Osteocyte (in vitro differentiated cells): Measurements from ENCODE around the gene MED26. TPM values are rescaled to one million over a fixed set of nuclear protein-coding genes. Genes with fewer than 3 reads are reported as not detected.

Experiments used
- DNase-seq: peaks from one replicate; pipeline ENCODE4 v3.0.0; 2021; ENCODE audit warnings: mixed read lengths; ENCODE audit not compliant: unreplicated experiment; ENCODE audit errors: extremely low spot score
- H3K27ac Mint-ChIP-seq: one replicate; pipeline ENCODE4 v1.8.0; 2021; ENCODE audit warnings: mild to moderate bottlenecking, mixed read lengths; ENCODE audit not compliant: unreplicated experiment
- H3K27me3 Mint-ChIP-seq: one replicate; pipeline ENCODE4 v1.8.0; 2021; ENCODE audit warnings: mixed read lengths; ENCODE audit not compliant: unreplicated experiment
- H3K36me3 Mint-ChIP-seq: one replicate; pipeline ENCODE4 v1.8.0; 2021; ENCODE audit warnings: mixed read lengths; ENCODE audit not compliant: unreplicated experiment
- H3K4me1 Mint-ChIP-seq: one replicate; pipeline ENCODE4 v1.8.0; 2021; ENCODE audit warnings: mixed read lengths; ENCODE audit not compliant: unreplicated experiment
- H3K4me3 Mint-ChIP-seq: one replicate; pipeline ENCODE4 v1.8.0; 2021; ENCODE audit warnings: mild to moderate bottlenecking, moderate library complexity, mixed read lengths; ENCODE audit not compliant: unreplicated experiment
- H3K9me3 Mint-ChIP-seq: one replicate; pipeline ENCODE4 v1.8.0; 2021; ENCODE audit warnings: mixed read lengths; ENCODE audit not compliant: unreplicated experiment
- CTCF ChIP-seq: fragments of 200-600 bp; sonication (generic); IDR thresholded peaks from 2 replicates; pipeline ENCODE4 v1.5.0; 2021; ENCODE audit warnings: antibody characterized with exemption, mild to moderate bottlenecking, moderate library complexity
- total RNA-seq: library from RNA; stranded (reverse); gene quantifications from 2 replicates; pipeline ENCODE4 v1.2.1, GENCODE V29; 2021

MED26 gene
- total RNA-seq, 1 donor from 2014 or later, result 9.5 TPM

- no peaks in the 10 kb centered on the region for H3K27me3 Mint-ChIP-seq
- peaks cover 25% of the 10 kb centered on the region for H3K4me1 Mint-ChIP-seq
- no peak overlapping the region for H3K27ac Mint-ChIP-seq
- no peak overlapping the region for H3K4me3 Mint-ChIP-seq
- no peak for DNase-seq
- H3K9me3 Mint-ChIP-seq, result no peaks in the 10 kb centered on the region
- TF ChIP-seq CTCF, result no peak
- H3K36me3 Mint-ChIP-seq, result peaks cover 32% of the 10 kb centered on the region
These were observed 61.3 kb downstream of the MED26 start for GRCh38 chr19:16566702-16567101.

GRCh38 chr19:16566161-16566560 lies 61.8 kb downstream of the MED26 start:
- peaks cover 20% of the 10 kb centered on the region for H3K4me1 Mint-ChIP-seq
- peaks cover 35% of the 10 kb centered on the region for H3K36me3 Mint-ChIP-seq
- no peak for DNase-seq
- no peak overlapping the region for H3K27ac Mint-ChIP-seq
- H3K9me3 Mint-ChIP-seq, result no peaks in the 10 kb centered on the region
- H3K4me3 Mint-ChIP-seq, result no peak overlapping the region
- H3K27me3 Mint-ChIP-seq, result no peaks in the 10 kb centered on the region
- no peak for TF ChIP-seq CTCF

GRCh38 chr19:16564842-16565241 lies 63.2 kb downstream of the MED26 start:
- no peaks in the 10 kb centered on the region for H3K27me3 Mint-ChIP-seq
- H3K9me3 Mint-ChIP-seq, result no peaks in the 10 kb centered on the region
- H3K36me3 Mint-ChIP-seq, result peaks cover 40% of the 10 kb centered on the region
- H3K27ac Mint-ChIP-seq, result no peak overlapping the region
- no peak for DNase-seq
- H3K4me1 Mint-ChIP-seq, result peaks cover 9% of the 10 kb centered on the region
- H3K4me3 Mint-ChIP-seq, result no peak overlapping the region
- no peak for TF ChIP-seq CTCF

GRCh38 chr19:16562608-16563025 lies 65.4 kb downstream of the MED26 start:
- Mint-ChIP-seq H3K4me1 (no peaks in the 10 kb centered on the region), H3K36me3 (peaks cover 42% of the 10 kb centered on the region), H3K27me3 (no peaks in the 10 kb centered on the region), H3K9me3 (no peaks in the 10 kb centered on the region), H3K27ac (no peak overlapping the region), H3K4me3 (no peak overlapping the region)
- no peak for DNase-seq
- TF ChIP-seq CTCF, result no peak

GRCh38 chr19:16561382-16561781 lies 66.6 kb downstream of the MED26 start:
- Mint-ChIP-seq H3K4me1 (no peaks in the 10 kb centered on the region), H3K9me3 (no peaks in the 10 kb centered on the region), H3K27ac (no peak overlapping the region), H3K4me3 (no peak overlapping the region), H3K36me3 (peaks cover 35% of the 10 kb centered on the region), H3K27me3 (no peaks in the 10 kb centered on the region)
- no peak for TF ChIP-seq CTCF
- no peak for DNase-seq
